ENCODE data around the gene KRT33B. TPM values are rescaled to one million over a fixed set of nuclear protein-coding genes. Genes with fewer than 3 reads are reported as not detected.

Gene KRT33B
- total RNA-seq, 4 donors from 2014 or later = not detected

- intact Hi-C loops (cut with DNase I; ENCODE audit: low total_unique reads) = no loop called here
- DNase-seq = no peak
- TF ChIP-seq, protein P1, sequence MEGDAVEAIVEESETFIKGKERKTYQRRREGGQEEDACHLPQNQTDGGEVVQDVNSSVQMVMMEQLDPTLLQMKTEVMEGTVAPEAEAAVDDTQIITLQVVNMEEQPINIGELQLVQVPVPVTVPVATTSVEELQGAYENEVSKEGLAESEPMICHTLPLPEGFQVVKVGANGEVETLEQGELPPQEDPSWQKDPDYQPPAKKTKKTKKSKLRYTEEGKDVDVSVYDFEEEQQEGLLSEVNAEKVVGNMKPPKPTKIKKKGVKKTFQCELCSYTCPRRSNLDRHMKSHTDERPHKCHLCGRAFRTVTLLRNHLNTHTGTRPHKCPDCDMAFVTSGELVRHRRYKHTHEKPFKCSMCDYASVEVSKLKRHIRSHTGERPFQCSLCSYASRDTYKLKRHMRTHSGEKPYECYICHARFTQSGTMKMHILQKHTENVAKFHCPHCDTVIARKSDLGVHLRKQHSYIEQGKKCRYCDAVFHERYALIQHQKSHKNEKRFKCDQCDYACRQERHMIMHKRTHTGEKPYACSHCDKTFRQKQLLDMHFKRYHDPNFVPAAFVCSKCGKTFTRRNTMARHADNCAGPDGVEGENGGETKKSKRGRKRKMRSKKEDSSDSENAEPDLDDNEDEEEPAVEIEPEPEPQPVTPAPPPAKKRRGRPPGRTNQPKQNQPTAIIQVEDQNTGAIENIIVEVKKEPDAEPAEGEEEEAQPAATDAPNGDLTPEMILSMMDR (IDR thresholded peaks at IDR 0.05) = no peak
- TF ChIP-seq POLR2A (IDR thresholded peaks at IDR 0.05) = no peak
- no peak overlapping the region for H3K4me3 ChIP-seq
- H3K4me1 ChIP-seq = no peaks in the 10 kb centered on the region
- no peaks in the 10 kb centered on the region for H3K36me3 ChIP-seq
- H3K27ac ChIP-seq = peak overlapping the region; percentile 3 to 25
- no peaks in the 10 kb centered on the region for H3K27me3 ChIP-seq
- H3K9me3 ChIP-seq = no peaks in the 10 kb centered on the region
Measured at GRCh38 chr17:41377546-41377945, 7.9 kb upstream of the KRT33B start.

DNA sequence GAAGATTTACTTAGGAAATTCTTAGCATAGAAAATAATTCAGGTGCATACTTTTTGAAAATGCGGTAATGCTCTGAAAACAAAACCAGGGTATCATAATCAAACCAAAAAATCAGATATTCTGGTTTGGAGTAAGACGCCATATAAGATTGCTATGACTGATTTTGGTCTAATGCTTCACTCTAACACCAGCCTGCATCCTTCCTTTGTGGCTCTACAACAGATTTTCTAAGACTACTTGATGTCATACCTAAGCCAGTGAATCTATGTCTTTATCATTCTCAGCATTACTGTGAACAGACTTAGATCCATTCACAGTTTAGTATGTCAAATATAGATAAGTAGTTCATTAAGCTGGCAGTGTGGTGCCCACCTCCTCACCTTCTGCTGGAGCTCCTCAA lies 590 bp downstream of the KRT33B start:
- H3K4me1 ChIP-seq = no peaks in the 10 kb centered on the region
- no peak for DNase-seq
- H3K27ac ChIP-seq = no peak overlapping the region
- H3K36me3 ChIP-seq = no peaks in the 10 kb centered on the region
- no peak for TF ChIP-seq POLR2A (IDR thresholded peaks at IDR 0.05)
- TF ChIP-seq, protein P1 (IDR thresholded peaks at IDR 0.05) = no peak
- H3K4me3 ChIP-seq = no peak overlapping the region
- intact Hi-C loops (cut with DNase I; ENCODE audit: low total_unique reads) = no loop called here
- H3K9me3 ChIP-seq = no peaks in the 10 kb centered on the region
- no peaks in the 10 kb centered on the region for H3K27me3 ChIP-seq

GRCh38 chr17:41367426-41368075 lies 2.1 kb downstream of the KRT33B start:
- peak in 1 of 2 donors; percentile 23 for DNase-seq
- no peaks in the 10 kb centered on the region for H3K9me3 ChIP-seq
- H3K36me3 ChIP-seq = no peaks in the 10 kb centered on the region
- TF ChIP-seq, protein P1 (IDR thresholded peaks at IDR 0.05) = no peak
- TF ChIP-seq POLR2A (IDR thresholded peaks at IDR 0.05) = no peak
- intact Hi-C loops (cut with DNase I; ENCODE audit: low total_unique reads) = no loop called here
- H3K27me3 ChIP-seq = no peaks in the 10 kb centered on the region
- no peak overlapping the region for H3K4me3 ChIP-seq
- no peaks in the 10 kb centered on the region for H3K4me1 ChIP-seq
- H3K27ac ChIP-seq = no peak overlapping the region

GRCh38 chr17:41366070-41366469 lies 3.5 kb downstream of the KRT33B start:
- no peak overlapping the region for H3K27ac ChIP-seq

DNA sequence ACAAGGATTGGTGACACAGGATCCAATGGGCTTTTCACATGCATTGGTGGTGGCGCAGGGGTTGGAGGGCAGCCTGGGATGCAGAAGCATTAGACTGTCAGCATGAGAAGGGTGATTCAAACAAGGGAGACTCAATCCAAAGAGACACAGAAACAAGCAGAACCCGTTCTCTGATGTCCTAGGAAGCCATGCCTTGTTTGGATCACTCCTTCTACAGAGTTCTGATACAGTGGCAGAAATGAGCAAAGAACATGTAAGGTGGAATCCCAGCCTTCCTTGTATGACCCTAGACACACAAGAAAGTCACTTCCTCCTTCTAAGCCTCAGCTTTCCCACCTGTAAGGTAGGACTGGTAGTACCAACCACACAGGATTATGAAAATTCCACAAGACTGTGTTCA lies 5.7 kb downstream of the KRT33B start:
- Histone ChIP-seq H3K27me3 (no peaks in the 10 kb centered on the region), H3K9me3 (no peaks in the 10 kb centered on the region), H3K4me1 (no peaks in the 10 kb centered on the region), H3K36me3 (no peaks in the 10 kb centered on the region), H3K4me3 (no peak overlapping the region), H3K27ac (no peak overlapping the region)
- TF ChIP-seq, protein P1 (IDR thresholded peaks at IDR 0.05) = no peak
- intact Hi-C loops (cut with DNase I; ENCODE audit: low total_unique reads) = no loop called here
- DNase-seq = no peak

More at GRCh38 chr17:41366070-41366469, 3.5 kb downstream of the KRT33B start:
- Histone ChIP-seq H3K9me3 (no peaks in the 10 kb centered on the region), H3K4me3 (no peak overlapping the region), H3K27me3 (no peaks in the 10 kb centered on the region), H3K36me3 (no peaks in the 10 kb centered on the region), H3K4me1 (no peaks in the 10 kb centered on the region)
- no peak for DNase-seq
- TF ChIP-seq, protein P1 (IDR thresholded peaks at IDR 0.05) = no peak
- no peak for TF ChIP-seq POLR2A (IDR thresholded peaks at IDR 0.05)
- intact Hi-C loops (cut with DNase I; ENCODE audit: low total_unique reads) = no loop called here
